Right lobe of liver (tissue), 4 donors: ENCODE measurements around the gene MPDZ.

Source experiments
- POLR2A ChIP-seq: fragments of 450-650 bp; IDR thresholded peaks from one replicate; pipeline ENCODE4 v1.6.1; 2017; ENCODE audit warnings: antibody characterized with exemption, mild to moderate bottlenecking
- TF ChIP-seq, protein P1 (sequence below), 4 donors: fragments of 200-600 bp in 3 of 4; fragments of 450-650 bp in 1 of 4; IDR thresholded peaks; one replicate each; pipeline versions ENCODE4 v1.5.1 to v1.8.0; 2016 to 2022; ENCODE audit warnings: antibody characterized with exemption in 4 of 4, mild to moderate bottlenecking in 2 of 4
- donor health status: DM: no; HTN: no; CAD: no.
- donor health status: DM: no; HTN: no; CAD: no.
- donor health status: DM: no; HTN: yes; CAD: no.

DNA sequence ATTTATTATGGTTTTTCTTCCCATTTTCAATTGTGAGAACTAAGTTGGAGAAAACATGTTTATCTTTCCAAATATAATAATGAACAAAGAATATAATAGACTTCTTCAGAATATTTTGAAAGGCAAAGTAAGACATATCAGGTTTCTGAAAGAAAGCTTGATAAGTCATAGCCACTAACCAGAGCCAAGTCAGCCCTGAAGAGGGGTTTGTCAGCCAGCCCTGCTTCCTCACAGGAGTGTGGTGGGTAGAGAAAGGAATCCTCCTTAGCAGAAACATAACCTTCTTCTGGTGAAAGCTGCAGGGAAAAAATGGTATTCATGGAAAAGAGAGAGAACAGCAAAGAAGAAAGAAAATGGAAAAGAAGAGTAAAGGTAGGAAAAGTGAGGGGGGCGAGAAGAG lies 93.4 kb downstream of the MPDZ start:
- no peak for TF ChIP-seq POLR2A
- TF ChIP-seq, protein P1, sequence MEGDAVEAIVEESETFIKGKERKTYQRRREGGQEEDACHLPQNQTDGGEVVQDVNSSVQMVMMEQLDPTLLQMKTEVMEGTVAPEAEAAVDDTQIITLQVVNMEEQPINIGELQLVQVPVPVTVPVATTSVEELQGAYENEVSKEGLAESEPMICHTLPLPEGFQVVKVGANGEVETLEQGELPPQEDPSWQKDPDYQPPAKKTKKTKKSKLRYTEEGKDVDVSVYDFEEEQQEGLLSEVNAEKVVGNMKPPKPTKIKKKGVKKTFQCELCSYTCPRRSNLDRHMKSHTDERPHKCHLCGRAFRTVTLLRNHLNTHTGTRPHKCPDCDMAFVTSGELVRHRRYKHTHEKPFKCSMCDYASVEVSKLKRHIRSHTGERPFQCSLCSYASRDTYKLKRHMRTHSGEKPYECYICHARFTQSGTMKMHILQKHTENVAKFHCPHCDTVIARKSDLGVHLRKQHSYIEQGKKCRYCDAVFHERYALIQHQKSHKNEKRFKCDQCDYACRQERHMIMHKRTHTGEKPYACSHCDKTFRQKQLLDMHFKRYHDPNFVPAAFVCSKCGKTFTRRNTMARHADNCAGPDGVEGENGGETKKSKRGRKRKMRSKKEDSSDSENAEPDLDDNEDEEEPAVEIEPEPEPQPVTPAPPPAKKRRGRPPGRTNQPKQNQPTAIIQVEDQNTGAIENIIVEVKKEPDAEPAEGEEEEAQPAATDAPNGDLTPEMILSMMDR (IDR thresholded peaks at IDR 0.05): no peak
